Lower leg skin (tissue), 4 donors: ENCODE results near the gene NCOA3. TPM values are rescaled to one million over a fixed set of nuclear protein-coding genes. Genes with fewer than 3 reads are reported as not detected.
"Not testable (repeated sequence)": the region's sequence is repeated elsewhere in the genome, so short reads cannot be mapped to it uniquely, and the experiment has no call there.

Experiments
- DNase-seq, 2 donors: peaks; one replicate each; pipeline ENCODE4 v3.0.0-alpha.2; 2019; ENCODE audit warnings: low spot score in 2 of 2
- H3K4me3 ChIP-seq: fragments of 200-600 bp; sonication (generic); 2 replicates; pipeline ENCODE4 v1.5.1; 2017; ENCODE audit warnings: mild to moderate bottlenecking, low read depth; ENCODE audit not compliant: poor library complexity, severe bottlenecking
- POLR2A ChIP-seq, 2 donors: fragments of 450-650 bp; IDR thresholded peaks; one replicate each; pipeline ENCODE4 v1.6.1; 2016 to 2017; ENCODE audit warnings: antibody characterized with exemption in 2 of 2, mild to moderate bottlenecking in 1 of 2, moderate library complexity in 1 of 2
- WGBS, 2 donors: methylation state at CpG; one replicate each; pipeline ENCODE4 v1.1.5; 2018; 5-methylcytosine and 5-hydroxymethylcytosine counted together
- intact Hi-C: fragments of 100-400 bp; cut with DNase I; formaldehyde crosslinking; loops from one replicate; pipeline ENCODE4 v1.15.0; 2023; ENCODE audit warnings: low total_unique reads
- total RNA-seq, 4 donors: library from RNA; depleted of rRNA; stranded (reverse); fragments of >200 nt; gene quantifications; one replicate each; pipeline ENCODE4 v1.1.0, GENCODE V29; 2016
- TF ChIP-seq, protein P1 (sequence below), 3 donors: fragments of 450-650 bp; IDR thresholded peaks; one replicate each; pipeline ENCODE4 v1.5.1; 2016; ENCODE audit warnings: antibody characterized with exemption in 3 of 3, mild to moderate bottlenecking in 3 of 3, moderate library complexity in 2 of 3

The NCOA3 gene
- total RNA-seq, 4 donors from 2014 or later, result 43.6 to 55.0 (median 49.5) TPM

DNA sequence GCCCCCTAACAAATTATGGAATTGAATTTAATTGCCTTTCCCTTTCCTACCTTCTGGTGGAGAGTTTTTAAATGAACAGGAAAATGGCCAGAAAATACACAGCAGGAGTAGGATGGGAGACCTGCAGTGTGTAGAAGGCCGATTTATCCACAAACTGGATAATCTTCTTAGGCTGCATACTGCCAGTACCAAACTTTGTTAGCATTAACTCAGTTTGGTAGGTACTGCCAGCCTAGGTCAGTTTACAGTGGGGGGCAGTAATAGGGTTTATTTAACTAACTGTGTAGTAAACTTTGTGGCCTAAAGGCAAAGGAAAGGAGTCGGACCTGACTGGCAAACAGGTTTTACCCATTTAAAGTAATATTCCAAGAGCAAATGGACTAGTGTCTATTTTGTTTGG, 4.6 kb downstream of the NCOA3 start:
- H3K4me3 ChIP-seq, result no peak overlapping the region
- WGBS, 2 donors, result 57 to 59% methylated on average over 2 of the region's 2 CpGs
- intact Hi-C loops, result no loop called here
- no peak for TF ChIP-seq POLR2A (IDR thresholded peaks at IDR 0.05)
- TF ChIP-seq, protein P1, sequence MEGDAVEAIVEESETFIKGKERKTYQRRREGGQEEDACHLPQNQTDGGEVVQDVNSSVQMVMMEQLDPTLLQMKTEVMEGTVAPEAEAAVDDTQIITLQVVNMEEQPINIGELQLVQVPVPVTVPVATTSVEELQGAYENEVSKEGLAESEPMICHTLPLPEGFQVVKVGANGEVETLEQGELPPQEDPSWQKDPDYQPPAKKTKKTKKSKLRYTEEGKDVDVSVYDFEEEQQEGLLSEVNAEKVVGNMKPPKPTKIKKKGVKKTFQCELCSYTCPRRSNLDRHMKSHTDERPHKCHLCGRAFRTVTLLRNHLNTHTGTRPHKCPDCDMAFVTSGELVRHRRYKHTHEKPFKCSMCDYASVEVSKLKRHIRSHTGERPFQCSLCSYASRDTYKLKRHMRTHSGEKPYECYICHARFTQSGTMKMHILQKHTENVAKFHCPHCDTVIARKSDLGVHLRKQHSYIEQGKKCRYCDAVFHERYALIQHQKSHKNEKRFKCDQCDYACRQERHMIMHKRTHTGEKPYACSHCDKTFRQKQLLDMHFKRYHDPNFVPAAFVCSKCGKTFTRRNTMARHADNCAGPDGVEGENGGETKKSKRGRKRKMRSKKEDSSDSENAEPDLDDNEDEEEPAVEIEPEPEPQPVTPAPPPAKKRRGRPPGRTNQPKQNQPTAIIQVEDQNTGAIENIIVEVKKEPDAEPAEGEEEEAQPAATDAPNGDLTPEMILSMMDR (IDR thresholded peaks at IDR 0.05), result no peak
- DNase-seq, result no peak

DNA sequence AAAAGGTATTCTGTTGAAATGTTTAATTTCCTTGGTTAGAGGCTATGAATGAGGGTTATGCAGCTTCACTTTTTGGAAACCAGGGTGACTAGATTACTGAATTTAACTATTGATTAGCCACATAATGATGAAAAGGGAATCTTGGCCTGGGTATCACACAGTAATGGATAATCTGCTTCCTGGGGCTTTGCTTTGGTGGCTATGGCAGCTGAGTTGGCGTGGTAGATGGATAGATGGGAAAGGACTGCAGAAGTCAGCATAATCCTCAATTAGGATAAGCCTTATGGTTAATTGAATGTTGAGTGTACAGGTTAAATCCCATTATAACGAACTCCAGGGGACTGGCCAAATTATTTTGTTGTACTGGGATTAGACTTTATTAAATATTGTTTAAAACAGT, 5.2 kb downstream of the NCOA3 start:
- 40 to 41% methylated on average over 2 of the region's 2 CpGs for WGBS, 2 donors
- TF ChIP-seq POLR2A (IDR thresholded peaks at IDR 0.05), result no peak
- TF ChIP-seq, protein P1 (IDR thresholded peaks at IDR 0.05), result no peak
- intact Hi-C loops, result no loop called here
- no peak for DNase-seq
- no peak overlapping the region for H3K4me3 ChIP-seq

DNA sequence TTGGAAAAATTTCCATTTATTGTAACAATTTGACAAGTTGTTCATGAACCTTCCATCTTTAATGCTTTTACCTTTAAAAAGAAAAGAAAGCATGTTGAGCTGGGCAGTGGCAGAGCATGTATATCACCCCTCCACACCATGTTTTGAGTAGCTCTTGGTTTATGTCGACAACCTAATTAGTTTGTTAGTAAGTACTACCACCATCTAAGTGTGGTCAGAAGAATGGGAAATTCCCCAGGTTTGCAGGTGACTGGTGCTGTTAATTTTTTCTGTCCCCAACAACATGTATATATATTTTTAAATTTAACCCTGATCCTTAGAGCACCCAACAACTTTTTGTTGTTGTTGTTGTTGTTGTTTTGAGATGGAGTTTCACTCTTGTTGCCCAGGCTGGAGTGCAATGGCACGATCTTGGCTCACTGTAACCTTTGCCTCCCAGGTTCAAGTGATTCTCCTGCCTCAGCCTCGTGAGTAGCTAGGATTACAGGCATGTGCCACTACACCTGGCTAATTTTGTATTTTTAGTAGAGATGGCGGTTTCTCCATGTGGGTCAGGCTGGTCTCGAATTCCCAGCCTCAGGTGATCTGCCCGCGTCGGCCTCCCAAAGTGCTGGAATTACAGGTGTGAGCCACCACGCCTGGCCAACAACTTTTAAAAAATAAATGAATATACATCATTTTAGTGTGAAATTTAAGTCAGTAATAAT, 5.7 kb downstream of the NCOA3 start:
- WGBS, 2 donors, result 93 to 98% methylated on average over 9 of the region's 9 CpGs
- DNase-seq, result peak in 1 of 2 donors; percentile 36
- H3K4me3 ChIP-seq, intact Hi-C loops: not testable (repeated sequence)

DNA sequence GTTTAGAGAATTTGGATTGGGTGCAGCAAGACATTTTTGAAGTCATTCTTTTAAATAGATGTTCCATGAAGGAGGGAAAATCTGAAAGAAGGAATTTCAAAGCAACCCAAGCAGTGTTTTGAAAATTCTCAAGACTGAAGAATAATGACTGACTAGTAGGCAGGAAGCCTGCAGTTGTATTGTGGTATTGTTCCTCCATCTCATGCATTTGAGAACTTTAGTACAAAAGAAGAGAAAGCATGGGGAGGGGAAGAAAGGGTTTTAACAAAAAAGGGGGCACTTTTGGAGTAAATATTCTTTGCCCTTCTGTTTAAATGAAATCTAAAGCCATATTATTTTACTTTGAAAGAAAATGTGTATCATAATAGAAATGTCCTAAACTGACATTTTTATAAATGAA, 6.6 kb downstream of the NCOA3 start:
- TF ChIP-seq, protein P1 (IDR thresholded peaks at IDR 0.05), result no peak
- no peak for TF ChIP-seq POLR2A (IDR thresholded peaks at IDR 0.05)
- no peak overlapping the region for H3K4me3 ChIP-seq
- no peak for DNase-seq
- intact Hi-C loops, result no loop called here

DNA sequence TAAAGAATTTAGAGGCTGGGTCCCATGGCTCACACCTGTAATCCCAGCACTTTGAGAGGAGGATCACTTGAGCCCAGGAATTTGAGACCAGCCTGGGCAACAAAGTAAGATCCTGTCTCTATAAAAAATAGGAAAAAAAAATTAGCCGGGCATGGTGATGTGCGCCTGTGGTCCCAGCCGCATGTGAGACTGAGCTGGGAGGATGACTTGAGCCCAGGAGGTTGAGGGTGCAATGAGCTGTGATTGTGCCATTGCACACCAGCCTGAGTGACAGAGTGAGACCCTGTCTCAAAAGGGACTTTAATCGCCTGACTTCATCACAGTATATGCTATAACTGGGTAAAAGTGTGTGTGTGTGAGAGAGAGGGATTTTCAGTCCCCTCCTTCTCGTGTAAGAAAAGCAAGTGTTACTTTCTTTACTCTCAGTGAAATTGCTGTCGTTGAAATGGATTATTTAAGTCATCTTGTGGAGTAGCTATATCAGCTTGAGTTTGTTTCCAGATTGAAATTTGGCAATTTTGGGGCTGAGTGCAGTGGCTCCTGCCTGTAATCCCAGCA, 7.5 kb downstream of the NCOA3 start:
- intact Hi-C loops, result no loop called here
- TF ChIP-seq POLR2A (IDR thresholded peaks at IDR 0.05), result no peak
- TF ChIP-seq, protein P1 (IDR thresholded peaks at IDR 0.05), result no peak
- no peak overlapping the region for H3K4me3 ChIP-seq
- 87 to 93% methylated on average over 6 of the region's 6 CpGs for WGBS, 2 donors
- DNase-seq, result peak in 1 of 2 donors; percentile 56

DNA sequence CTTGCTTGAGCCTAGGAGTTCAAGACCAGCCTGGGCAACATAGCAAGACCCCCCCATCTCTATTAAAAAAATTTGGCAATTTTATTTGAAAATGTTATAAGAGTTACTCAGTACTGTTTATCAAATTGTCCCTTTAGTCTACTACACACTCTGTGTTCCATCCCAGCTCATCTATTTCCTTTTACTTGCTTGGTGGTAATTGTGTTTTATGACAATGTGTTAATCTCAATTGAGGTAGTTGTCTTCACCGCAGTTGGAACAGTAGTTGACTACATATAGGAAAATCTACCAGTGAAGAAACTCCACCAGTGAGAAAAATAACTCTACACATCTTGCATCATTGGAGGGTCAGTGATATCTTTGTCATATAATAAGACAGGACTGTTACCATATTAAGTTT, 8.0 kb downstream of the NCOA3 start:
- no peak for DNase-seq

More for the DNA sequence above, 8.0 kb downstream of the NCOA3 start:
- intact Hi-C loops, result no loop called here
- TF ChIP-seq, protein P1 (IDR thresholded peaks at IDR 0.05), result no peak
- no peak for TF ChIP-seq POLR2A (IDR thresholded peaks at IDR 0.05)
- no peak overlapping the region for H3K4me3 ChIP-seq
- WGBS, 2 donors, result 87 to 92% methylated on average over 1 of the region's 1 CpG
